ENCODE results near the gene BLOC1S3.
A peak's percentile ranks its signal among the peaks of the same experiment; 100 is the strongest.

Gene BLOC1S3

GRCh38 chr19:45175515-45176345 lies 2.9 kb upstream of the BLOC1S3 start:
- DNase-seq: no peak
- in situ Hi-C loops (cut with MboI; ENCODE audit: low pct_unique_long_range_greater_than_20kb, low sequenced_read_pairs): no loop called here

DNA sequence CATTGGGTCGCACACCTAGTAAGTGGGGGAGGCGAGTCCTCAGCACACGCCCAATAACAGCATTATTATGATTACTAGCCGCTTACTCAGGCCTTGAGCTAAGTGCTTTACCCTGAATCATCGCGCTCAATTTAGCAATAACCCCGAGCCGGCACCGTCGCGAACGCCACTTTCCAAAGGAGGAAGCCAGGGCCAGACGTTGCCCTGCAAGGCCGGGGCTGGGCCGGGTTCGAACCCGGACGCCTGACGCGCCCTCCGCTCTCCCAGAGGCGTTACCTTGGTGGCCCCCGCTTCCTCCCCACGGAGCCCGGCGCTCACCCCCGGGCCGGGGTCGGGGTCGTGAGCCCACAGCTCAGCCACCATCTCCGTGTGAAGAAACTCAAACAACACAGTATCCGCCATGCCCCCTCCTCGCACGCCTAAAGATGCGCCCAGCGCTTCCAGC lies 745 bp upstream of the BLOC1S3 start, which contains the start of gene TRAPPC6A:
Gene TRAPPC6A (minus strand): TSS at position 421 of the 445 bp plus-strand sequence. CDS start 19 bp downstream, at position 402.
- in situ Hi-C loops (cut with MboI; ENCODE audit: low pct_unique_long_range_greater_than_20kb, low sequenced_read_pairs): no loop called here
- DNase-seq: no peak

GRCh38 chr19:45179072-45179891 lies 698 bp downstream of the BLOC1S3 start:
- DNase-seq: no peak
- in situ Hi-C loops (cut with MboI; ENCODE audit: low pct_unique_long_range_greater_than_20kb, low sequenced_read_pairs): no loop called here

DNA sequence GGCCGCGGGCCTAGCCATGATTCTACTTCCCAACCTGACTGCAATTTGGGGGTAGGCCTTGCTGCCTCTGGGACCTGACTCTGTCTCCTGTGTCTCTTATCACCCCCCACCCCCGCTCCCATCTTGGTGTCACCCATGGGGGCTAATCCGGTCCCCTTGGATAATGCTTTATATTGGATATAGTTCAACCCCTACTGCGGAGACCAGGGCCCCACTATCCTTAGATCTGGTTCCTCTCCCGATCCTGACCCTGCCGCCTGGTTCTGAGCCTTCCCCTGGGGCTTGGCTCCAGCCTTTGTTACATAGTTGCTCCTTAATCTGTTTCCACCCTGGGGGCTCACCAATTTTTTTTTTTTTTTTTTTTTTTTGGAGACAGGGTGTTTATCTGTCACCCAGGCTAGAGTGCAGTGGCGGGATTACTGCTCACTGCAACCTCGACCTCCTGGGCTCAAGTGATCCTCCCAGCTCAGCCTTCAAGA lies 1.3 kb downstream of the BLOC1S3 start:
- in situ Hi-C loops (cut with MboI; ENCODE audit: low pct_unique_long_range_greater_than_20kb, low sequenced_read_pairs): no loop called here
- DNase-seq: no peak

GRCh38 chr19:45180936-45181335 lies 2.4 kb downstream of the BLOC1S3 start:
- in situ Hi-C loops (cut with MboI; ENCODE audit: low pct_unique_long_range_greater_than_20kb, low sequenced_read_pairs): no loop called here
- DNase-seq: no peak

DNA sequence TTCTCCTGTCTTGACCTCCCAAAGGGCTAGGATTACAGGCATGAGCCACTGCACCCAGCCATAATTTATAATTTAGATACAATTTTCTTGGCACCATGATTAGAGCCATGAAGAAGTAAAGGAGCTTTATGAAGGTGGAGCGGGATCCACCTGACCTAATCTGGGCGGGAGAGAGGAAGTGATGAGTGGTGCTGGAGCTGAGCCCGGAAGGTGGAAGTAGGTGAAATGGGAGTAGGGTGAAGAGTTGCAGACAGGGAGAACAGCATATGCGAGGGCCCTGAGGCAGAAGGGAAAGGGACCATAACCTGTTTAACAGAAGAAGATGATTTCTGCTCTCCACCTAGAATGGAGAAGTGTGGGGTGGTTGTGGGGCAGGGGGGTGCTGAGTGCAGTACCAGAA lies 4.2 kb downstream of the BLOC1S3 start:
- no peak for DNase-seq
- in situ Hi-C loops (cut with MboI; ENCODE audit: low pct_unique_long_range_greater_than_20kb, low sequenced_read_pairs): no loop called here

DNA sequence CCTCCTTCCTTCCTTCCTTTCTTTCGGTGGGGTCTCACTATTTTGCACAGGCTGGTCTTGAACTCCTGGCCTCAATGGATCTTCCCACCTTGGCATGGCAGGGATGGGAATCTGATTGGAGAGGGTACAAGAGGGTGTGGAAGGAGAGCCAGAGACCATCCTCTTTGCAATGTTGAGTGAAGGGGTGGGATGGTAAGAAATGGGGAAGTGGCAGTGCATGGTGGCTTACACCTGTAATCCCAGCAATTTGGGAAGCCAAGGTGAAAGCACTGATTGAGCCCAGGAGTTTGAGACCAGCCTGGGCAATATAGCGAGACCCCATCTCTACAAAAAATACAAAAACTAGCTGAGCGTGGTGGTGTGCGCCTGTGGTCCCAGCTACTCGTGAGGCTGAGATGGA lies 5.5 kb downstream of the BLOC1S3 start:
- DNase-seq: no peak
- in situ Hi-C loops (cut with MboI; ENCODE audit: low pct_unique_long_range_greater_than_20kb, low sequenced_read_pairs): no loop called here

- DNase-seq: no peak
- in situ Hi-C loops (cut with MboI; ENCODE audit: low pct_unique_long_range_greater_than_20kb, low sequenced_read_pairs): no loop called here
Observed at GRCh38 chr19:45186509-45187334, 8.1 kb downstream of the BLOC1S3 start.

GRCh38 chr19:45187421-45188100 lies 9.0 kb downstream of the BLOC1S3 start:
- in situ Hi-C loops (cut with MboI; ENCODE audit: low pct_unique_long_range_greater_than_20kb, low sequenced_read_pairs): no loop called here
- no peak for DNase-seq

- in situ Hi-C loops (cut with MboI; ENCODE audit: low pct_unique_long_range_greater_than_20kb, low sequenced_read_pairs): no loop called here
- DNase-seq: no peak
Observed at GRCh38 chr19:45189971-45190370, 11.4 kb downstream of the BLOC1S3 start.

GRCh38 chr19:45191375-45191774 lies 12.8 kb downstream of the BLOC1S3 start:
- no peak for DNase-seq
- in situ Hi-C loops (cut with MboI; ENCODE audit: low pct_unique_long_range_greater_than_20kb, low sequenced_read_pairs): no loop called here

GRCh38 chr19:45195764-45196163 lies 17.2 kb downstream of the BLOC1S3 start:
- no peak for DNase-seq
- in situ Hi-C loops (cut with MboI; ENCODE audit: low pct_unique_long_range_greater_than_20kb, low sequenced_read_pairs): no loop called here

DNA sequence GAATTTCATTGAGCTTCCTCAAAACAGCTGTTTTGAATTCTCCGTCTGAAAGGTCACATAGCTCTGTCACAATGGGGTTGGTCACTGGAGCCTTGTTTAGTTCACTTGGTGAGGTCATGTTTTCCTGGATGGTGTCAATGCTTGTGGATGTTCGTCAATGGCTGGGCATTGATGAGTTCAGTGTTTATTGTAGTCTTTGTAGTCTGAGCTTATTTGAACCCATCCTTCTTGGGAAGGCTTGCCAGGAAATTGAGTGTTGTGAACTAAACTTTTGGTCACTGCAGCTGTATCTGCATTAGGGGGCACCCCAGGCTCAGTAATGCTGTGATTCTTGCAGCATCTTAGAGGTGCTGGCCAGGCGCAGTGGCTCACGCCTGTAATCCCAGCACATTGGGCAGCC lies 22.0 kb downstream of the BLOC1S3 start:
- in situ Hi-C loops (cut with MboI; ENCODE audit: low pct_unique_long_range_greater_than_20kb, low sequenced_read_pairs): no loop called here
- DNase-seq: peak; percentile 64

- in situ Hi-C loops (cut with MboI; ENCODE audit: low pct_unique_long_range_greater_than_20kb, low sequenced_read_pairs): no loop called here
- no peak for DNase-seq
Observed at GRCh38 chr19:45202637-45203036, 24.1 kb downstream of the BLOC1S3 start.

GRCh38 chr19:45205810-45206209 lies 27.2 kb downstream of the BLOC1S3 start:
- no peak for DNase-seq
- in situ Hi-C loops (cut with MboI; ENCODE audit: low pct_unique_long_range_greater_than_20kb, low sequenced_read_pairs): no loop called here

DNA sequence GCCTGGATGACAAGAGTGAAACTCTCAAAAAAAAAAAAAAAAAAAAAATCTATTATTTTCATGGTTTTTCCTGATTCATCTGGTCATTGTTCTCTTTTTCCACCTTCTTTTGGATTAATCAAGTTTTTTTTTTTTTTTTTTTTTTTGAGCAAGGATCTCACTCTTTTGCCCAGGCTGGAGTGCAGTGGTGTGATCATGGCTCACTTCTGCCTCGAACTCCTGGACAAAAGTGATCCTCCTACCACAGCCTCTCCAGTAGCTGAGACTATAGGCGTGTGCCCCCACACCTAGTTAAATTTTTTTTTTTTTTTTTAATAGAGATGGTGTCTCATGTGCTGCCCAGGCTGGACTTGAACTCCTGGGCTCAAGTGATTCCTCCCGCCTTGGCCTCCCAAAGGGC lies 27.7 kb downstream of the BLOC1S3 start:
- in situ Hi-C loops (cut with MboI; ENCODE audit: low pct_unique_long_range_greater_than_20kb, low sequenced_read_pairs): no loop called here
- no peak for DNase-seq

DNA sequence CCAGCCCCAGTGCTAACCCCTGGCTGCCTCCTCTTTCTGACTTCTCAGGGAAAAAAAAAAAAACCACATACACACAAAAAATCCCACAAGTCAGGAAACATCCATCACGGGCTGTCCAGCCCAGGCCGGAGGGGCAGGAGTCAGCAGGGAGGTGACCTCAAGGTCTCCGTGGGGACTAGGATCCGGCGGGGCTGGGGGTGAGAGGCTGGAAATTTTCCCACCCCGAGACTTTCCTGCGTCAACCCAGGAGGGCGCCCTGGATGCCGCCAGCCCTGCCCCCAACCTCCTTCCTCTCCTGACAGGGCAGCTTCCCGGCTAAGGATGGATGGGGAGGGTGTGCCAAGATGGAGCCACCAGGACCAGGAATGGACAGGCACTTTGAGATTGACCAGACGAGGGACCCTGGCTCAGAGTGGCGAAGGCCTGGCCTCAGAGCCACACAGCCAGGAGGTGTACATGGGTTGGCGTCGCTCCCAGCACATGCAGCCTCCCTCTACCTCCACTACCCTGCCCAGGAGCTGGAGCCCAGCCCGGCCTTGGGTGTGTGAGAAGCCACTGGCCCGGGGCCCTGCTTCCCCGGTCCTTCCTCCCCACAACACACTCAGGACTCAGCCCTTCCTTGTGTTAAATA lies 33.3 kb downstream of the BLOC1S3 start:
- peak; percentile 31 for DNase-seq
- in situ Hi-C loops (cut with MboI; ENCODE audit: low pct_unique_long_range_greater_than_20kb, low sequenced_read_pairs): no loop called here

- no peak for DNase-seq
- in situ Hi-C loops (cut with MboI; ENCODE audit: low pct_unique_long_range_greater_than_20kb, low sequenced_read_pairs): no loop called here
Observed at GRCh38 chr19:45213031-45213430, 34.4 kb downstream of the BLOC1S3 start.
